ENCODE results near the gene BPIFA2.

GRCh38 chr20:33210371-33210770, 42.4 kb downstream of the BPIFA2 start:
- no peak for TF ChIP-seq POLR2AphosphoS5 (IDR thresholded peaks at IDR 0.05; ENCODE audit: borderline replicate concordance, low read depth, low read length)
- no peak for TF ChIP-seq EZH2 (IDR thresholded peaks at IDR 0.05)

Data from SK-N-MC (cell line).